HepG2 (cell line): ENCODE results near the gene C16orf54. TPM values are rescaled to one million over a fixed set of nuclear protein-coding genes. Genes with fewer than 3 reads are reported as not detected.
A peak's percentile ranks its signal among the peaks of the same experiment; 100 is the strongest.

ENCODE experiments used
- FOXJ3 ChIP-seq: sonication (generic); formaldehyde crosslinking; IDR thresholded peaks from 2 replicates; pipeline ENCODE4 v1.4.0; 2020; ENCODE audit warnings: missing genetic modification reagents, mild to moderate bottlenecking, borderline replicate concordance
- HHEX ChIP-seq: IDR thresholded peaks from 2 replicates; pipeline ENCODE4 v1.6.1; 2016; ENCODE audit warnings: control low read depth
- KLF13 ChIP-seq: sonication (generic); formaldehyde crosslinking; IDR thresholded peaks from 2 replicates; pipeline ENCODE4 v1.4.0; 2020; ENCODE audit warnings: mild to moderate bottlenecking, missing genetic modification reagents
- KLF16 ChIP-seq, 2 experiments: sonication (generic) in 1 of 2; formaldehyde crosslinking in 1 of 2; IDR thresholded peaks; 2 replicates each; pipeline versions ENCODE4 v1.6.1 to v1.8.0; 2016 to 2023; ENCODE audit warnings: missing genetic modification reagents in 2 of 2, missing compliant biosample characterization in 1 of 2
- NR2F6 ChIP-seq, 2 experiments: IDR thresholded peaks; 2 replicates each; pipeline ENCODE4 v1.6.1; 2016; ENCODE audit warnings: antibody characterized with exemption in 1 of 2, mild to moderate bottlenecking in 1 of 2
- POGK ChIP-seq: sonication (generic); formaldehyde crosslinking; conservative IDR thresholded peaks from 2 replicates; pipeline ENCODE4 v1.8.0; 2022; ENCODE audit warnings: mild to moderate bottlenecking, moderate library complexity, missing genetic modification reagents
- POGZ ChIP-seq: sonication (generic); formaldehyde crosslinking; IDR thresholded peaks from 2 replicates; pipeline ENCODE4 v1.4.0; 2020; ENCODE audit warnings: mild to moderate bottlenecking, missing genetic modification reagents
- RFXANK ChIP-seq: IDR thresholded peaks from 2 replicates; pipeline ENCODE4 v1.6.1; 2016
- RXRB ChIP-seq: IDR thresholded peaks from 2 replicates; pipeline ENCODE4 v1.6.1; 2016; ENCODE audit warnings: borderline replicate concordance, missing genetic modification reagents, missing compliant biosample characterization
- SSRP1 ChIP-seq: IDR thresholded peaks from 2 replicates; pipeline ENCODE4 v1.6.1; 2016; ENCODE audit warnings: control low read depth
- TOE1 ChIP-seq: sonication (generic); formaldehyde crosslinking; IDR thresholded peaks from 2 replicates; pipeline ENCODE4 v1.4.0; 2020; ENCODE audit warnings: mild to moderate bottlenecking, missing genetic modification reagents
- ZBTB1 ChIP-seq: sonication (generic); formaldehyde crosslinking; IDR thresholded peaks from 2 replicates; pipeline ENCODE4 v1.4.0; 2020; ENCODE audit warnings: missing genetic modification reagents, borderline replicate concordance
- ZBTB21 ChIP-seq: sonication (generic); formaldehyde crosslinking; IDR thresholded peaks from 2 replicates; pipeline ENCODE4 v1.4.0; 2020; ENCODE audit warnings: missing genetic modification reagents
- ZNF256 ChIP-seq: sonication (generic); formaldehyde crosslinking; conservative IDR thresholded peaks from 2 replicates; pipeline ENCODE4 v1.4.0; 2020; ENCODE audit warnings: missing genetic modification reagents
- ZNF563 ChIP-seq: sonication (generic); formaldehyde crosslinking; IDR thresholded peaks from 2 replicates; pipeline ENCODE4 v1.8.0; 2022; ENCODE audit warnings: mild to moderate bottlenecking, moderate library complexity, missing genetic modification reagents
- ZNF589 ChIP-seq: sonication (generic); formaldehyde crosslinking; conservative IDR thresholded peaks from 2 replicates; pipeline ENCODE4 v1.8.0; 2022; ENCODE audit warnings: mild to moderate bottlenecking, moderate library complexity, missing genetic modification reagents
- ZNF652 ChIP-seq: IDR thresholded peaks from 2 replicates; pipeline ENCODE4 v1.6.1; 2016; ENCODE audit warnings: low read depth, borderline replicate concordance
- ZNF710 ChIP-seq: sonication (generic); formaldehyde crosslinking; IDR thresholded peaks from 2 replicates; pipeline ENCODE4 v1.5.0; 2020; ENCODE audit warnings: mild to moderate bottlenecking, missing genetic modification reagents, borderline replicate concordance
- ZNF713 ChIP-seq: sonication (generic); formaldehyde crosslinking; IDR thresholded peaks from 2 replicates; pipeline ENCODE4 v1.4.0; 2020; ENCODE audit warnings: mild to moderate bottlenecking, missing genetic modification reagents
- polyA plus RNA-seq, 8 experiments: library from polyadenylated mRNA; depleted of rRNA in 3 of 8; stranded (reverse) in 7 of 8; unstranded in 1 of 8; fragments of >200 nt; fragmentation: Illumina TruSeq in 4 of 8; extraction: Trizol in 4 of 8; gene quantifications; 2 replicates each; pipeline versions ENCODE4 v1.2.1 to v1.2.3, GENCODE V29; 2011 to 2016; ENCODE audit warnings: low read depth in 4 of 8, missing spikeins in 1 of 8, mixed read lengths in 1 of 8; ENCODE audit not compliant: insufficient read depth in 1 of 8
- total RNA-seq, 5 experiments: library from RNA; depleted of rRNA; stranded (reverse); fragments of >200 nt; fragmentation: Illumina TruSeq; extraction: Trizol; gene quantifications; 2 replicates each; pipeline ENCODE4 v1.2.3, GENCODE V29; 2016; ENCODE audit warnings: low read depth in 1 of 5
- TF ChIP-seq, protein P1 (sequence below): sonication (generic); formaldehyde crosslinking; IDR thresholded peaks from 2 replicates; pipeline ENCODE4 v1.4.0; 2020; ENCODE audit warnings: missing genetic modification reagents
- TF ChIP-seq, protein P2 (sequence below): IDR thresholded peaks from 2 replicates; pipeline ENCODE4 v1.6.1; 2012; ENCODE audit warnings: inconsistent platforms
- TF ChIP-seq, protein P3 (sequence below): sonication (generic); formaldehyde crosslinking; IDR thresholded peaks from 2 replicates; pipeline ENCODE4 v1.8.1; 2023; ENCODE audit warnings: missing genetic modification reagents, mild to moderate bottlenecking, borderline replicate concordance
- TF ChIP-seq, protein P4 (sequence below): sonication (generic); formaldehyde crosslinking; IDR thresholded peaks from 2 replicates; pipeline ENCODE4 v1.5.0; 2020; ENCODE audit warnings: mild to moderate bottlenecking, missing genetic modification reagents, moderate library complexity

The C16orf54 gene
- total and polyA plus RNA-seq, 2 of the 13 experiments (the other 11 are each of a cell fraction or from before 2014, with no cell fraction given): not detected

DNA sequence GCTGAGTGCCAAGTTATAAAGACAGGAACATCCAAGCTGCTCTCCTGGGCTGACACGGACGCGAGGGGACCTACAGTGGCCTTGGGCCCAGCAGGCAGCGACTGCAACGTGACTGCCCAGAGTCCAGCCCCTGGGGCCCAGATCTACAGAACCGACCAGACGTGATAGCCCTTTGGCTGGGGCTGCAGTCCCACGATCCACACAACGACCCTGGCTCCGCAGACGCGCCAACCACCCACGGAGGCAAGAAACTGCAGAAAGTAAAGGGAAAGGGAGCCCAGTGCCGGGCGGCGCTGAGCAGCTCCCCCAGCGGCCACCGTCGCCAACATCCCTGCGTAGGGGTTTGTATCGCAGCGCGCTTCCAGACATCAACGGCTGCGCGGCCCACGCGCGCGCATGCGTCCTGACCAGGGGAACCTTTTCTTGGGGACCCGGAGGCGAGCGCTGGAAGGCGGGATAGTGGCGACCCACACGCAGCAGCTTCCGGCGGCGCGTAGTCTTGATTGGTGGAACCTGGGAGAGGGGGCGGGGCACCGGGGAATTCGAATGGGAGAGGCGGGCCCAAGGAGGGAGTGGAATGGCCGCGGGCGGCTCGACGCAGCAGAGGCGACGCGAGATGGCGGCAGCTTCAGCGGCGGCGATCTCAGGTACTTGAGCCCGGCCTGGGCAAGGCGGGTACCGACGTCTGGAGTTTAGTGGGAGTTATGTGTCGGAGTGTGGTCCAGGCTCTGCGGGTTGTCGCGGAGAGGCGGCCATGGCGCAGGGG is 44.6 kb upstream of the C16orf54 start, which contains the start of gene KIF22 (continued):
- TF ChIP-seq ZNF589 (CRISPR knock-in tag): peak; percentile 72; the same call in 1 of the 2 replicates
- no peak for TF ChIP-seq ZBTB1 (CRISPR knock-in tag)
- TF ChIP-seq, protein P1, sequence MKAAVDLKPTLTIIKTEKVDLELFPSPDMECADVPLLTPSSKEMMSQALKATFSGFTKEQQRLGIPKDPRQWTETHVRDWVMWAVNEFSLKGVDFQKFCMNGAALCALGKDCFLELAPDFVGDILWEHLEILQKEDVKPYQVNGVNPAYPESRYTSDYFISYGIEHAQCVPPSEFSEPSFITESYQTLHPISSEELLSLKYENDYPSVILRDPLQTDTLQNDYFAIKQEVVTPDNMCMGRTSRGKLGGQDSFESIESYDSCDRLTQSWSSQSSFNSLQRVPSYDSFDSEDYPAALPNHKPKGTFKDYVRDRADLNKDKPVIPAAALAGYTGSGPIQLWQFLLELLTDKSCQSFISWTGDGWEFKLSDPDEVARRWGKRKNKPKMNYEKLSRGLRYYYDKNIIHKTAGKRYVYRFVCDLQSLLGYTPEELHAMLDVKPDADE (CRISPR knock-in tag): no peak; the same call in 1 of the 2 replicates
- peak; percentile 18; the same call in 1 of the 2 replicates for TF ChIP-seq NR2F6 (IDR thresholded peaks at IDR 0.05)
- TF ChIP-seq NR2F6 (CRISPR knock-in tag; IDR thresholded peaks at IDR 0.05): peak; percentile 69; the same call in 1 of the 2 replicates
- no peak for TF ChIP-seq SSRP1 (CRISPR knock-in tag)
- no peak; the same call in 1 of the 2 replicates for TF ChIP-seq ZNF563 (CRISPR knock-in tag)
- TF ChIP-seq POGZ (CRISPR knock-in tag): peak; percentile 92
- peak; percentile 80 for TF ChIP-seq RXRB (CRISPR knock-in tag)
- TF ChIP-seq, protein P2, sequence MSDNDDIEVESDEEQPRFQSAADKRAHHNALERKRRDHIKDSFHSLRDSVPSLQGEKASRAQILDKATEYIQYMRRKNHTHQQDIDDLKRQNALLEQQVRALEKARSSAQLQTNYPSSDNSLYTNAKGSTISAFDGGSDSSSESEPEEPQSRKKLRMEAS: peak; percentile 65; the same call in 1 of the 2 replicates
- peak; percentile 81; the same call in 1 of the 2 replicates for TF ChIP-seq KLF13 (CRISPR knock-in tag)
- TF ChIP-seq ZNF713 (CRISPR knock-in tag): no peak
- TF ChIP-seq, protein P3, sequence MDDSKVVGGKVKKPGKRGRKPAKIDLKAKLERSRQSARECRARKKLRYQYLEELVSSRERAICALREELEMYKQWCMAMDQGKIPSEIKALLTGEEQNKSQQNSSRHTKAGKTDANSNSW (CRISPR knock-in tag): peak; percentile 27; the same call in 1 of the 2 replicates
- TF ChIP-seq ZNF710 (CRISPR knock-in tag): peak; percentile 72
- TF ChIP-seq KLF16 (CRISPR knock-in tag; IDR thresholded peaks at IDR 0.05): peak in 1 of 2 experiments; percentile 89; a peak in 2 of 4 replicates
- TF ChIP-seq POGK (CRISPR knock-in tag): peak; percentile 89
- no peak for TF ChIP-seq FOXJ3
- no peak for TF ChIP-seq HHEX (CRISPR knock-in tag)
- TF ChIP-seq TOE1 (CRISPR knock-in tag): 0 out of 2 replicates have a peak, but pooled peaks have one; percentile 54
- peak; percentile 64 for TF ChIP-seq ZNF256 (CRISPR knock-in tag)
- no peak; the same call in 1 of the 2 replicates for TF ChIP-seq ZNF652 (CRISPR knock-in tag)
- TF ChIP-seq ZBTB21 (CRISPR knock-in tag): peak; percentile 4; the same call in 1 of the 2 replicates
- TF ChIP-seq, protein P4, sequence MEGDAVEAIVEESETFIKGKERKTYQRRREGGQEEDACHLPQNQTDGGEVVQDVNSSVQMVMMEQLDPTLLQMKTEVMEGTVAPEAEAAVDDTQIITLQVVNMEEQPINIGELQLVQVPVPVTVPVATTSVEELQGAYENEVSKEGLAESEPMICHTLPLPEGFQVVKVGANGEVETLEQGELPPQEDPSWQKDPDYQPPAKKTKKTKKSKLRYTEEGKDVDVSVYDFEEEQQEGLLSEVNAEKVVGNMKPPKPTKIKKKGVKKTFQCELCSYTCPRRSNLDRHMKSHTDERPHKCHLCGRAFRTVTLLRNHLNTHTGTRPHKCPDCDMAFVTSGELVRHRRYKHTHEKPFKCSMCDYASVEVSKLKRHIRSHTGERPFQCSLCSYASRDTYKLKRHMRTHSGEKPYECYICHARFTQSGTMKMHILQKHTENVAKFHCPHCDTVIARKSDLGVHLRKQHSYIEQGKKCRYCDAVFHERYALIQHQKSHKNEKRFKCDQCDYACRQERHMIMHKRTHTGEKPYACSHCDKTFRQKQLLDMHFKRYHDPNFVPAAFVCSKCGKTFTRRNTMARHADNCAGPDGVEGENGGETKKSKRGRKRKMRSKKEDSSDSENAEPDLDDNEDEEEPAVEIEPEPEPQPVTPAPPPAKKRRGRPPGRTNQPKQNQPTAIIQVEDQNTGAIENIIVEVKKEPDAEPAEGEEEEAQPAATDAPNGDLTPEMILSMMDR (CRISPR knock-in tag): peak; percentile 97
- peak; percentile 87 for TF ChIP-seq RFXANK (CRISPR knock-in tag)
